GM23338 (cell line): ENCODE results near the gene SPECC1L. TPM values are rescaled to one million over a fixed set of nuclear protein-coding genes. Genes with fewer than 3 reads are reported as not detected.

Experiments
- ATAC-seq: fragments of 200-7000 bp; cut with Tn5 transposase; 3 replicates; pipeline ENCODE4 v1.9.1; 2020
- DNase-seq: peaks from one replicate; pipeline ENCODE4 v3.0.0-alpha.2; 2015; ENCODE audit warnings: low spot score
- H2AFZ ChIP-seq: fragments of 200-600 bp; sonication (generic); 2 replicates; pipeline ENCODE4 v1.8.0; 2016; ENCODE audit warnings: antibody characterized with exemption, mild to moderate bottlenecking, moderate library complexity
- H3F3A ChIP-seq: fragments of 200-600 bp; sonication (generic); replicated peaks from 2 replicates; pipeline ENCODE4 v1.8.0; 2017; ENCODE audit warnings: antibody characterized with exemption, mixed run types, low read depth
- H3K27ac ChIP-seq: fragments of 200-600 bp; sonication (generic); 2 replicates; pipeline ENCODE4 v1.6.1; 2016; ENCODE audit warnings: low read depth
- H3K27me3 ChIP-seq: fragments of 200-600 bp; sonication (generic); 2 replicates; pipeline ENCODE4 v1.8.0; 2016; ENCODE audit warnings: mild to moderate bottlenecking, mixed run types, moderate library complexity; ENCODE audit not compliant: insufficient read depth
- H3K36me3 ChIP-seq: fragments of 200-600 bp; sonication (generic); 2 replicates; pipeline ENCODE4 v1.8.0; 2016; ENCODE audit warnings: mild to moderate bottlenecking; ENCODE audit not compliant: insufficient read depth
- H3K4me1 ChIP-seq: fragments of 200-600 bp; sonication (generic); 2 replicates; pipeline ENCODE4 v1.8.0; 2016; ENCODE audit warnings: mild to moderate bottlenecking, moderate library complexity; ENCODE audit not compliant: insufficient read depth
- H3K4me2 ChIP-seq: fragments of 200-600 bp; sonication (generic); 2 replicates; pipeline ENCODE4 v1.7.1; 2017; ENCODE audit warnings: mixed run types
- H3K4me3 ChIP-seq: fragments of 200-600 bp; sonication (generic); 2 replicates; pipeline ENCODE4 v1.6.1; 2016; ENCODE audit warnings: mixed run types
- H3K79me2 ChIP-seq: fragments of 200-600 bp; sonication (generic); replicated peaks from 2 replicates; pipeline ENCODE4 v1.8.0; 2017; ENCODE audit warnings: mild to moderate bottlenecking; ENCODE audit not compliant: insufficient read depth
- H3K9me2 ChIP-seq: fragments of 200-600 bp; sonication (generic); 2 replicates; pipeline ENCODE4 v1.8.0; 2017; ENCODE audit not compliant: insufficient read depth
- H4K20me1 ChIP-seq: fragments of 200-600 bp; sonication (generic); replicated peaks from 2 replicates; pipeline ENCODE4 v1.8.0; 2017; ENCODE audit warnings: mild to moderate bottlenecking; ENCODE audit not compliant: insufficient read depth
- H3K27ac Mint-ChIP-seq: 2 replicates; pipeline ENCODE4 v1.8.0; 2020; ENCODE audit warnings: inconsistent platforms, mild to moderate bottlenecking, moderate library complexity, mixed read lengths
- H3K27me3 Mint-ChIP-seq: 3 replicates; pipeline ENCODE4 v1.8.0; 2022; ENCODE audit warnings: low read depth, mild to moderate bottlenecking, moderate library complexity, mixed read lengths, inconsistent platforms; ENCODE audit not compliant: insufficient read depth, poor library complexity
- H3K36me3 Mint-ChIP-seq: 3 replicates; pipeline ENCODE4 v1.8.0; 2021; ENCODE audit warnings: low read depth, mild to moderate bottlenecking, inconsistent platforms, moderate library complexity, mixed read lengths
- H3K4me1 Mint-ChIP-seq: 3 replicates; pipeline ENCODE4 v1.8.0; 2020; ENCODE audit warnings: mild to moderate bottlenecking, inconsistent platforms, mixed read lengths
- H3K4me3 Mint-ChIP-seq: 3 replicates; pipeline ENCODE4 v1.8.0; 2021; ENCODE audit warnings: moderate library complexity, mild to moderate bottlenecking, inconsistent platforms, mixed read lengths
- H3K9me3 Mint-ChIP-seq: 3 replicates; pipeline ENCODE4 v1.8.0; 2020; ENCODE audit warnings: moderate library complexity, mild to moderate bottlenecking, inconsistent platforms, mixed read lengths
- CREB1 ChIP-seq: fragments of 250-450 bp; sonication (Bioruptor Pico); IDR thresholded peaks from 2 replicates; pipeline ENCODE4 v1.5.0; 2020; ENCODE audit warnings: low read depth, mild to moderate bottlenecking, moderate library complexity
- EZH2phosphoT487 ChIP-seq: fragments of 200-600 bp; sonication (generic); IDR thresholded peaks from one replicate; pipeline ENCODE4 v1.8.1; 2018; ENCODE audit warnings: antibody characterized with exemption; ENCODE audit not compliant: unreplicated experiment
- NANOG ChIP-seq: IDR thresholded peaks from 2 replicates; pipeline ENCODE4 v1.6.1; 2016; ENCODE audit warnings: antibody characterized with exemption, borderline replicate concordance
- POLR2AphosphoS5 ChIP-seq: IDR thresholded peaks from 2 replicates; pipeline ENCODE4 v1.6.1; 2016; ENCODE audit warnings: antibody characterized with exemption, low read depth
- REST ChIP-seq: IDR thresholded peaks from one replicate; pipeline ENCODE4 v1.6.1; 2018; ENCODE audit warnings: antibody characterized with exemption; ENCODE audit not compliant: unreplicated experiment
- STAT1 ChIP-seq: IDR thresholded peaks from one replicate; pipeline ENCODE4 v1.6.1; 2016; ENCODE audit warnings: antibody characterized with exemption; ENCODE audit not compliant: unreplicated experiment
- ZNF114 ChIP-seq: fragments of 250-450 bp; sonication (Bioruptor Pico); IDR thresholded peaks from 2 replicates; pipeline ENCODE4 v1.5.0; 2020; ENCODE audit warnings: mild to moderate bottlenecking, moderate library complexity
- polyA plus RNA-seq: library from polyadenylated mRNA; unstranded; fragments of >200 nt; fragmentation: Nextera tagmentation; extraction: Ambion mirVana; gene quantifications from 2 replicates; pipeline ENCODE4 v1.2.1, GENCODE V29; 2016
- total RNA-seq: library from RNA; depleted of rRNA; stranded (reverse); fragments of >200 nt; shearing (Covaris generic); gene quantifications from 2 replicates; pipeline ENCODE4 v1.2.3, GENCODE V29; 2014
- TF ChIP-seq, protein P1 (sequence below): fragments of 250-450 bp; sonication (Bioruptor Pico); IDR thresholded peaks from 2 replicates; pipeline ENCODE4 v1.5.0; 2020; ENCODE audit warnings: mild to moderate bottlenecking, moderate library complexity
- TF ChIP-seq, protein P2 (sequence below): IDR thresholded peaks from 2 replicates; pipeline ENCODE4 v1.6.1; 2016; ENCODE audit warnings: antibody characterized with exemption

The SPECC1L gene
- total and polyA plus RNA-seq, 2 experiments from 2014 or later: 24.3 to 44.7 TPM

GRCh38 chr22:24409707-24410106, 139.1 kb downstream of the SPECC1L start (continued):
- TF ChIP-seq, protein P1, sequence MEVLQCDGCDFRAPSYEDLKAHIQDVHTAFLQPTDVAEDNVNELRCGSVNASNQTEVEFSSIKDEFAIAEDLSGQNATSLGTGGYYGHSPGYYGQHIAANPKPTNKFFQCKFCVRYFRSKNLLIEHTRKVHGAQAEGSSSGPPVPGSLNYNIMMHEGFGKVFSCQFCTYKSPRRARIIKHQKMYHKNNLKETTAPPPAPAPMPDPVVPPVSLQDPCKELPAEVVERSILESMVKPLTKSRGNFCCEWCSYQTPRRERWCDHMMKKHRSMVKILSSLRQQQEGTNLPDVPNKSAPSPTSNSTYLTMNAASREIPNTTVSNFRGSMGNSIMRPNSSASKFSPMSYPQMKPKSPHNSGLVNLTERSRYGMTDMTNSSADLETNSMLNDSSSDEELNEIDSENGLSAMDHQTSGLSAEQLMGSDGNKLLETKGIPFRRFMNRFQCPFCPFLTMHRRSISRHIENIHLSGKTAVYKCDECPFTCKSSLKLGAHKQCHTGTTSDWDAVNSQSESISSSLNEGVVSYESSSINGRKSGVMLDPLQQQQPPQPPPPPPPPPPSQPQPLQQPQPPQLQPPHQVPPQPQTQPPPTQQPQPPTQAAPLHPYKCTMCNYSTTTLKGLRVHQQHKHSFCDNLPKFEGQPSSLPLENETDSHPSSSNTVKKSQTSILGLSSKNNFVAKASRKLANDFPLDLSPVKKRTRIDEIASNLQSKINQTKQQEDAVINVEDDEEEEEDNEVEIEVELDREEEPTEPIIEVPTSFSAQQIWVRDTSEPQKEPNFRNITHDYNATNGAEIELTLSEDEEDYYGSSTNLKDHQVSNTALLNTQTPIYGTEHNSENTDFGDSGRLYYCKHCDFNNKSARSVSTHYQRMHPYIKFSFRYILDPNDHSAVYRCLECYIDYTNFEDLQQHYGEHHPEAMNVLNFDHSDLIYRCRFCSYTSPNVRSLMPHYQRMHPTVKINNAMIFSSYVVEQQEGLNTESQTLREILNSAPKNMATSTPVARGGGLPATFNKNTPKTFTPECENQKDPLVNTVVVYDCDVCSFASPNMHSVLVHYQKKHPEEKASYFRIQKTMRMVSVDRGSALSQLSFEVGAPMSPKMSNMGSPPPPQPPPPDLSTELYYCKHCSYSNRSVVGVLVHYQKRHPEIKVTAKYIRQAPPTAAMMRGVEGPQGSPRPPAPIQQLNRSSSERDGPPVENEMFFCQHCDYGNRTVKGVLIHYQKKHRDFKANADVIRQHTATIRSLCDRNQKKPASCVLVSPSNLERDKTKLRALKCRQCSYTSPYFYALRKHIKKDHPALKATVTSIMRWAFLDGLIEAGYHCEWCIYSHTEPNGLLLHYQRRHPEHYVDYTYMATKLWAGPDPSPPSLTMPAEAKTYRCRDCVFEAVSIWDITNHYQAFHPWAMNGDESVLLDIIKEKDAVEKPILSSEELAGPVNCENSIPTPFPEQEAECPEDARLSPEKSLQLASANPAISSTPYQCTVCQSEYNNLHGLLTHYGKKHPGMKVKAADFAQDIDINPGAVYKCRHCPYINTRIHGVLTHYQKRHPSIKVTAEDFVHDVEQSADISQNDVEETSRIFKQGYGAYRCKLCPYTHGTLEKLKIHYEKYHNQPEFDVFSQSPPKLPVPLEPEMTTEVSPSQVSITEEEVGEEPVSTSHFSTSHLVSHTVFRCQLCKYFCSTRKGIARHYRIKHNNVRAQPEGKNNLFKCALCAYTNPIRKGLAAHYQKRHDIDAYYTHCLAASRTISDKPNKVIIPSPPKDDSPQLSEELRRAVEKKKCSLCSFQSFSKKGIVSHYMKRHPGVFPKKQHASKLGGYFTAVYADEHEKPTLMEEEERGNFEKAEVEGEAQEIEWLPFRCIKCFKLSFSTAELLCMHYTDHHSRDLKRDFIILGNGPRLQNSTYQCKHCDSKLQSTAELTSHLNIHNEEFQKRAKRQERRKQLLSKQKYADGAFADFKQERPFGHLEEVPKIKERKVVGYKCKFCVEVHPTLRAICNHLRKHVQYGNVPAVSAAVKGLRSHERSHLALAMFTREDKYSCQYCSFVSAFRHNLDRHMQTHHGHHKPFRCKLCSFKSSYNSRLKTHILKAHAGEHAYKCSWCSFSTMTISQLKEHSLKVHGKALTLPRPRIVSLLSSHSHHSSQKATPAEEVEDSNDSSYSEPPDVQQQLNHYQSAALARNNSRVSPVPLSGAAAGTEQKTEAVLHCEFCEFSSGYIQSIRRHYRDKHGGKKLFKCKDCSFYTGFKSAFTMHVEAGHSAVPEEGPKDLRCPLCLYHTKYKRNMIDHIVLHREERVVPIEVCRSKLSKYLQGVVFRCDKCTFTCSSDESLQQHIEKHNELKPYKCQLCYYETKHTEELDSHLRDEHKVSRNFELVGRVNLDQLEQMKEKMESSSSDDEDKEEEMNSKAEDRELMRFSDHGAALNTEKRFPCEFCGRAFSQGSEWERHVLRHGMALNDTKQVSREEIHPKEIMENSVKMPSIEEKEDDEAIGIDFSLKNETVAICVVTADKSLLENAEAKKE (CRISPR knock-in tag): no peak
- TF ChIP-seq REST: no peak

- H3K4me3 ChIP-seq: no peak overlapping the region
- Mint-ChIP-seq H3K4me3 (no peak overlapping the region; the same call in 2 of the 3 replicates), H3K4me1 (peaks cover 20% of the 10 kb centered on the region), H3K27ac (peak overlapping the region; percentile 65), H3K27me3 (peaks cover 25% of the 10 kb centered on the region), H3K9me3 (no peaks in the 10 kb centered on the region), H3K36me3 (peaks cover 27% of the 10 kb centered on the region)
- 0 out of 2 replicates have a peak, but pooled peaks cover 9% of the 10 kb centered on the region for H3K4me1 ChIP-seq
- no peaks in the 10 kb centered on the region for H3K79me2 ChIP-seq
- DNase-seq (no peak), ATAC-seq (no peak)
- H3K27me3 ChIP-seq: no peaks in the 10 kb centered on the region
- H3K4me2 ChIP-seq: no peak overlapping the region
- no peaks in the 10 kb centered on the region for H3K9me2 ChIP-seq
- no peaks in the 10 kb centered on the region for H3F3A ChIP-seq
- no peak overlapping the region for H3K27ac ChIP-seq
- no peaks in the 10 kb centered on the region for H3K36me3 ChIP-seq
- H2AFZ ChIP-seq: no peak overlapping the region
- no peaks in the 10 kb centered on the region; the same call in none of the 2 replicates for H4K20me1 ChIP-seq
- no peak for TF ChIP-seq REST
- no peak for TF ChIP-seq STAT1
- TF ChIP-seq, protein P2, sequence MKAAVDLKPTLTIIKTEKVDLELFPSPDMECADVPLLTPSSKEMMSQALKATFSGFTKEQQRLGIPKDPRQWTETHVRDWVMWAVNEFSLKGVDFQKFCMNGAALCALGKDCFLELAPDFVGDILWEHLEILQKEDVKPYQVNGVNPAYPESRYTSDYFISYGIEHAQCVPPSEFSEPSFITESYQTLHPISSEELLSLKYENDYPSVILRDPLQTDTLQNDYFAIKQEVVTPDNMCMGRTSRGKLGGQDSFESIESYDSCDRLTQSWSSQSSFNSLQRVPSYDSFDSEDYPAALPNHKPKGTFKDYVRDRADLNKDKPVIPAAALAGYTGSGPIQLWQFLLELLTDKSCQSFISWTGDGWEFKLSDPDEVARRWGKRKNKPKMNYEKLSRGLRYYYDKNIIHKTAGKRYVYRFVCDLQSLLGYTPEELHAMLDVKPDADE: no peak
- no peak for TF ChIP-seq POLR2AphosphoS5
- TF ChIP-seq NANOG: no peak
- no peak for TF ChIP-seq CREB1 (CRISPR knock-in tag)
- no peak for TF ChIP-seq ZNF114
- TF ChIP-seq EZH2phosphoT487: no peak
Measured at GRCh38 chr22:24410110-24410856, 139.7 kb downstream of the SPECC1L start.
